ENCODE data around the gene APP.
A peak's percentile ranks its signal among the peaks of the same experiment; 100 is the strongest.
"Not testable (repeated sequence)": the region's sequence is repeated elsewhere in the genome, so short reads cannot be mapped to it uniquely, and the experiment has no call there.

The APP gene

DNA sequence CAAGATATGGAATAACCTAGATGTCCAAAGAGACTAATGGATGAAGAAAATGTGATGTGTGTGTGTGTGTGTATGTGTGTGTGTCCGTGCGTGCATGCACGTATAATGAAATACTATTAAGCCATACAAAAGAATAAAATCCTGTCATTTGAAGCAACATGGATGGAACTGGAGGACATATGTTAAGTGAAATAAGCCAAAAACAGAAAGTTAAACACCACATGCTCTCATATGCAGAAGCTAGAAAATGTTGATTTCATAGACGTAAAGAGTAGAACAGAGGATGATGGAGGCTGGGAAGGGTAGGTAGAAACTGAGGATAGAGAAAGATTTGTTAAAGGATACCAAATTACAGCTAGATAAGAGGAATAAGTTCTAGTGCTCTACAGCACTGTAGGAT is 133.7 kb downstream of the APP start:
- no peak for DNase-seq (ENCODE audit: low read depth)
- TF ChIP-seq, protein P1, sequence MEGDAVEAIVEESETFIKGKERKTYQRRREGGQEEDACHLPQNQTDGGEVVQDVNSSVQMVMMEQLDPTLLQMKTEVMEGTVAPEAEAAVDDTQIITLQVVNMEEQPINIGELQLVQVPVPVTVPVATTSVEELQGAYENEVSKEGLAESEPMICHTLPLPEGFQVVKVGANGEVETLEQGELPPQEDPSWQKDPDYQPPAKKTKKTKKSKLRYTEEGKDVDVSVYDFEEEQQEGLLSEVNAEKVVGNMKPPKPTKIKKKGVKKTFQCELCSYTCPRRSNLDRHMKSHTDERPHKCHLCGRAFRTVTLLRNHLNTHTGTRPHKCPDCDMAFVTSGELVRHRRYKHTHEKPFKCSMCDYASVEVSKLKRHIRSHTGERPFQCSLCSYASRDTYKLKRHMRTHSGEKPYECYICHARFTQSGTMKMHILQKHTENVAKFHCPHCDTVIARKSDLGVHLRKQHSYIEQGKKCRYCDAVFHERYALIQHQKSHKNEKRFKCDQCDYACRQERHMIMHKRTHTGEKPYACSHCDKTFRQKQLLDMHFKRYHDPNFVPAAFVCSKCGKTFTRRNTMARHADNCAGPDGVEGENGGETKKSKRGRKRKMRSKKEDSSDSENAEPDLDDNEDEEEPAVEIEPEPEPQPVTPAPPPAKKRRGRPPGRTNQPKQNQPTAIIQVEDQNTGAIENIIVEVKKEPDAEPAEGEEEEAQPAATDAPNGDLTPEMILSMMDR (IDR thresholded peaks at IDR 0.05; ENCODE audit: control insufficient read depth, extremely low read depth, insufficient read depth) = no peak
- no peak overlapping the region for H3K4me3 ChIP-seq (ENCODE audit: low read depth, low read length)

DNA sequence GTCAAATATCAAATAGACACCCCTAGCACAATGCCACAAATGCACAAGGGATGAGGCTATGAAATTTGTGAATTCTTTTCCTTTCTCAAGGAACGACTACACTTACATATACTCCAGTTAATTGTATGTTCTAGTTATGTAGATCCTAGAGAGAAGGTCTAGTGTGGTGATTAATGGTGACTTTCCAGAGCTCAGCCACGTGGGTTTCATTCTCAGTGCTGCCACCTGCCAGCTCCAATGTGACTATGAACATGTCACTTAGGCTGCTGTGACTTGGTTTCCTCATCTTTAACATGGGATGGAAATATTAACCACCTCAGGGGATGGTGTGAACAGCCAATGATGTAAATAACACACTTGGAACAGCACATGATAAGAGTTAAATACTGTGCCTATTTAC is 138.3 kb downstream of the APP start:
- no peak overlapping the region for H3K4me3 ChIP-seq (ENCODE audit: low read depth, low read length)
- no peak for DNase-seq (ENCODE audit: low read depth)
- TF ChIP-seq, protein P1 (IDR thresholded peaks at IDR 0.05; ENCODE audit: control insufficient read depth, extremely low read depth, insufficient read depth) = peak; percentile 30; the same call in 1 of the 2 replicates

DNA sequence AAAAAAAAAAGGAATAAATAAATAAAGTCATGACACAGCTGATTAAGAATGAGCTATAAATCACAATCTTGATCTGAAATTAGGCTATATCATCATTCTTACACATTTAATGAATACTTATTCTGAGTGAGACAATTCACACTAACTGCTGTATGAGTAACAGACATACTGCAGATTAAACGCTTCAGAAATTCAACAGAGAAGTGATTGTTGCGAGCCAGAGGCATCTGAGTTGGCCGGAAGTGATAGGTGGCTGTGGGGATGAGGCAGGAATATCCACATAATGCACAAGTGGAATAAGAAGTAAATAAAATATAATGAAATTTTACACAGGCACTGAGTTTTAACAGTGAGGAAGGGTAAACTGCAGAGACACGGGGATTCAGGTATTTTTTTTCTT is 142.4 kb downstream of the APP start:
- no peak overlapping the region for H3K4me3 ChIP-seq (ENCODE audit: low read depth, low read length)
- TF ChIP-seq, protein P1 (IDR thresholded peaks at IDR 0.05; ENCODE audit: control insufficient read depth, extremely low read depth, insufficient read depth) = no peak
- no peak for DNase-seq (ENCODE audit: low read depth)

DNA sequence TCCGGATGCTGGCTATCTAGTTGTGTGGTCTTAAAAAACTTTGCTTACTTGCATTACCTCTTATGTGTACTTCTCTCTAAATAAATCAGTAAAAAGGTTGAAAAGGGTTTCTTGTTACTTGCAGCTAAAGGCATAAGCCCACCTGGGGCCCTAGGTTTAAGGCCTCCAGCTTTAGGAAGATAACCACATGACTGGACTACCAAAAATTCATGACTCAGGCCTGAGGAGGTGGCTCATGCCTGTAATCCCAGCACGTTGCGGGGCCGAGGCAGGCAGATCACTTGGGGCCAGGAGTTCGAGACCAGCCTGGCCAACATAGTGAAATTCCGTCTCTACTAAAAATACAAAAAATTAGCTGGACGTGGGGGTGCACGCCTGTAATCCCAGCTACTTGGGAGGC is 142.9 kb downstream of the APP start:
- no peak for DNase-seq (ENCODE audit: low read depth)

DNA sequence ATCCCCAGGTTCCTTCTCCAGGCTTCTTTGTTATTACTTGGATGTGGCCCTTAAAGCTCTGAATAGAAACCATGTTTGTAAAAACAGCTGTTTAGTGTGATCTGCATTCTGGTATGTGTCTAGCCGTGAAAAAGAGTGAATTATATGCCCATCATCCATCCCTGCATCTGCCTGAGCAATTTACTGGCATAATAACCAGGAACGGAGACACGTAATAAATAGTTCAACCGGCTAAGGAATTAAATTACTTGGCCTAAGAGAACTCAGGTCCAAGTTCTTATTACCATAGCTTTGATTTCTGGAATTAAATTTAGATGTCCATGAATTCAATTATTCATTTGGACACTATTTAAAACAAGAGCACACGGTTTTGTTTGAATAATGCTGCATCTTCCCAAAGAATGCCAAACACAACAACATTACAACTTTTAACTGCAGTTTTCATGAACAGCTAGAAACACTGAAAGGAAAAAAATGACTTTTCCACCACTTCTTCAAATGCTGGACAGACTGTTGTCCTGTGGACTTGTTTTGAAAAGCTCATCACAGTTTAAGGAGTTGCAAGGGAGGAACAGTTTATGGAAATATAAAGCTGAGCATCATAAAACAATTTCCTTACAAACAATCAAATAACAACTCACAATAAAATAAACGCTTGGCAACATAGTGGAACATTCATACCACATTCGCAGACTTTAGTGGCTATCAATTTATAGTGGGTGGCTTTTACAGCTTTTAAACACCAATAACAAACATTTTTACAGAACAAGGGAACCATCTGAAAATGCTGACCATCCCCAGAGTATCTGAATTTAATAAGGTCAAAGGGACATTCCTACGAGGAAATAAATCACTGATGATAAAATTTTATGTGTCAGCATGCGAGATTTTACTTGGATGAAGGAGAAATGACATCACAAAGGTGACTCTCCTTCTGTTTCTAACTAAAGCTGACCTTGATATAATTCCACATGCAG is 144.7 kb downstream of the APP start:
- TF ChIP-seq, protein P1 (IDR thresholded peaks at IDR 0.05; ENCODE audit: control insufficient read depth, extremely low read depth, insufficient read depth) = no peak
- peak; percentile 82 for DNase-seq (ENCODE audit: low read depth)
- no peak overlapping the region for H3K4me3 ChIP-seq (ENCODE audit: low read depth, low read length)

More for the DNA sequence above, 142.9 kb downstream of the APP start:
- no peak overlapping the region for H3K4me3 ChIP-seq (ENCODE audit: low read depth, low read length)
- TF ChIP-seq, protein P1 (IDR thresholded peaks at IDR 0.05; ENCODE audit: control insufficient read depth, extremely low read depth, insufficient read depth) = no peak

DNA sequence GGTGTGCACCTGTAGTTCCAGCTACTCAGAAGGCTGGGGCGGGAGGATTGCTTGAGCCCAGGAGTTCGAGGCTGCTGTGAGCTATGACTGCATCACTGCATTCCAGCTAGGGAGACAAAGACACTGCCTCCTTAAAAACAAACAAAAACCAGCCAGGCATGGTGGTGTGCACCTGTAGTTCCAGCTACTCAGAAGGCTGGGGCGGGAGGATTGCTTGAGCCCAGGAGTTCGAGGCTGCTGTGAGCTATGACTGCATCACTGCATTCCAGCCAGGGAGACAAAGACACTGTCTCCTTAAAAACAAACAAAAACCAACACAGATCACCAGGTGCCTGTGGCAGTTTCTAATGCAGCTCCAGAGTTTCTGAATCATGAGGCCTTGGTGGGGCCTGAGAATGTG is 147.2 kb downstream of the APP start:
- not testable (repeated sequence) for DNase-seq (ENCODE audit: low read depth); H3K4me3 ChIP-seq (ENCODE audit: low read depth, low read length)

DNA sequence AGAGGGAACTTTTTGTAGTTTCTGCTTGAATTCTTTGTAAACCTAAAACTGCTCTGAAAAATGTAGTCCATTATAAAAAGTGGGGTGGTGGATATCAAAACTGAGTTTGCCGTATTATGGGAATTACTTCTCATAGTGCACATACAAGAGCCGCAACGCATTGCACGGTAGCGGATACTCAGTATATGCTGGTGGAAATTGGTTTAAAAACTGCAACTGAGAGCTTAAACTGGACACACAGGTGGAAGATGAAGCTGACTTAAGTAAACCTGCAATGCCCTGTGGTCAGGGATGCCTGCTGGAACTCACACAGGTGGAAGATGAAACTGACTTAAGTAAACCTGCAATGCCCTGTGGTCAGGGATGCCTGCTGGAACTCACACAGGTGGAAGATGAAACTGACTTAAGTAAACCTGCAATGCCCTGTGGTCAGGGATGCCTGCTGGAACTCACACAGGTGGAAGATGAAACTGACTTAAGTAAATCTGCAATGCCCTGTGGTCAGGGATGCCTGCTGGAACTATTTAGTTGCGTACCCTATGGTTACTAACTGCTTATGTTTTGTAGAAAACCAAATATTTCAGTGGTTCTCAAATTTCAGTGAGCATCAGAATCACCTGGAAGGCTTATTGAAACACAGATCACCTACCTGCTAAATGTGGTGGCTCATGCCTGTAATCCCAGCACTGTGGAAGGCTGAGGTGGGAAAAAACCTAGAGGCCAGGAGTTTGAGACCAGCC is 147.8 kb downstream of the APP start:
- H3K4me3 ChIP-seq (ENCODE audit: low read depth, low read length); DNase-seq (ENCODE audit: low read depth): not testable (repeated sequence)
